ENCODE measurements around the gene DHDDS.

GRCh38 chr1:26438041-26438440, 5.9 kb downstream of the DHDDS start:
- TF ChIP-seq POLR2AphosphoS5 (IDR thresholded peaks at IDR 0.05) (no peak), CTCF (IDR thresholded peaks at IDR 0.05) (no peak), POLR2A (IDR thresholded peaks at IDR 0.05) (no peak)
